GM12878 (cell line): ENCODE measurements around the gene TTLL13. TPM values are rescaled to one million over a fixed set of nuclear protein-coding genes. Genes with fewer than 3 reads are reported as not detected.

Experiments used
- ATAC-seq: fragments of 200-7000 bp; cut with Tn5 transposase; 3 replicates; pipeline ENCODE4 v1.9.1; 2020; ENCODE audit warnings: mild to moderate bottlenecking, moderate library complexity
- BruUV-seq: library from RNA; stranded (reverse); fragments of 400-500 nt; replicated peaks from 2 replicates; lab custom pipeline; 2021; lab: Mats Ljungman, UMichigan
- CTCF ChIA-PET: fragments of 300-600 bp; sonication (Branson Sonifier 250); formaldehyde crosslinking; extraction: SDS; loops from one replicate; lab custom pipeline; 2021; ENCODE audit warnings: inconsistent platforms; lab: Yijun Ruan, JAX
- POLR2A ChIA-PET: fragments of 350-600 bp; formaldehyde crosslinking; extraction: SDS; loops from one replicate; lab custom pipeline; 2021; ENCODE audit warnings: inconsistent platforms; lab: Charles Lee
- RAD21 ChIA-PET: fragments of 300-600 bp; sonication (Branson Sonifier 250); formaldehyde crosslinking; loops from one replicate; lab custom pipeline; 2023; ENCODE audit warnings: antibody characterized with exemption; ENCODE audit not compliant: unreplicated experiment; lab: Charles Lee
- SMC1A ChIA-PET: fragments of 300-600 bp; sonication (Branson Sonifier 250); formaldehyde crosslinking; loops from one replicate; lab custom pipeline; 2023; ENCODE audit not compliant: unreplicated experiment, uncharacterized antibody; lab: Charles Lee
- DNase-seq: peaks from one replicate; pipeline ENCODE4 v3.0.0-alpha.2; 2011; ENCODE audit warnings: low read depth, low spot score
- FAIRE-seq: peaks from 3 replicates; lab custom pipeline; 2011; peaks lifted over from hg19 to GRCh38; lab: Jason Lieb, UNC
- H2AFZ ChIP-seq: 2 replicates; pipeline ENCODE4 v1.6.0; 2011; ENCODE audit warnings: low read depth, low read length, control low read depth; ENCODE audit not compliant: control insufficient read depth
- H3K27ac ChIP-seq: 2 replicates; pipeline ENCODE4 v1.5.1; 2011; ENCODE audit warnings: control low read depth; ENCODE audit not compliant: control insufficient read depth, insufficient read depth
- H3K27me3 ChIP-seq, 2 experiments: replicated peaks in 1 of 2; 2 replicates each; pipeline versions ENCODE4 v1.6.0 to v1.6.1; 2011; ENCODE audit warnings: low read length in 1 of 2; ENCODE audit not compliant: control insufficient read depth in 2 of 2, insufficient read depth in 2 of 2
- H3K36me3 ChIP-seq, 2 experiments: 2 replicates each; pipeline ENCODE4 v1.5.1; 2011; ENCODE audit warnings: low read length in 1 of 2; ENCODE audit not compliant: control insufficient read depth in 2 of 2, insufficient read depth in 2 of 2
- H3K4me1 ChIP-seq: 2 replicates; pipeline ENCODE4 v1.6.1; 2011; ENCODE audit warnings: mild to moderate bottlenecking, low read length, moderate library complexity, mixed read lengths; ENCODE audit not compliant: control insufficient read depth, insufficient read depth
- H3K4me2 ChIP-seq: 2 replicates; pipeline ENCODE4 v1.6.0; 2011; ENCODE audit warnings: control low read depth; ENCODE audit not compliant: control insufficient read depth, insufficient read depth
- H3K4me3 ChIP-seq: fragments of 200-600 bp; sonication (generic); 2 replicates; pipeline ENCODE4 v1.5.1; 2016
- H3K79me2 ChIP-seq: 2 replicates; pipeline ENCODE4 v1.6.0; 2011; ENCODE audit warnings: low read length; ENCODE audit not compliant: control insufficient read depth, insufficient read depth
- H3K9ac ChIP-seq: 2 replicates; pipeline ENCODE4 v1.8.0; 2011; ENCODE audit warnings: low read length, control low read depth, mixed read lengths; ENCODE audit not compliant: control insufficient read depth, insufficient read depth
- H3K9me3 ChIP-seq: replicated peaks from 3 replicates; pipeline ENCODE4 v1.5.1; 2011; ENCODE audit warnings: mild to moderate bottlenecking, low read length; ENCODE audit not compliant: control insufficient read depth, insufficient read depth
- H4K20me1 ChIP-seq: 2 replicates; pipeline ENCODE4 v1.6.0; 2011; ENCODE audit not compliant: control insufficient read depth, insufficient read depth
- ATF7 ChIP-seq: fragments of 450-650 bp; IDR thresholded peaks from 2 replicates; pipeline ENCODE4 v1.6.1; 2016; ENCODE audit warnings: low read depth, mild to moderate bottlenecking
- CHD1 ChIP-seq: IDR thresholded peaks from 2 replicates; pipeline ENCODE4 v1.6.1; 2012; ENCODE audit warnings: low read depth, low read length, improper control_type of control experiment
- FOXK2 ChIP-seq: fragments of 450-650 bp; IDR thresholded peaks from 2 replicates; pipeline ENCODE4 v1.6.1; 2017; ENCODE audit warnings: mild to moderate bottlenecking, moderate library complexity
- HDAC2 ChIP-seq: fragments of 200-600 bp; sonication (generic); IDR thresholded peaks from 2 replicates; pipeline ENCODE4 v1.6.1; 2017
- JUNB ChIP-seq: IDR thresholded peaks from 2 replicates; pipeline ENCODE4 v1.6.1; 2016; ENCODE audit warnings: antibody characterized with exemption, mild to moderate bottlenecking
- KAT2A ChIP-seq: conservative IDR thresholded peaks from 2 replicates; pipeline ENCODE4 v1.6.1; 2011; ENCODE audit warnings: low read depth, low read length; ENCODE audit not compliant: control insufficient read depth
- MEF2A ChIP-seq: IDR thresholded peaks from 2 replicates; pipeline ENCODE4 v1.6.1; 2011; ENCODE audit warnings: low read depth, mild to moderate bottlenecking, low read length, moderate library complexity; ENCODE audit not compliant: insufficient read depth
- MLLT1 ChIP-seq: fragments of 450-650 bp; IDR thresholded peaks from 2 replicates; pipeline ENCODE4 v1.6.1; 2016; ENCODE audit warnings: mild to moderate bottlenecking
- NBN ChIP-seq: fragments of 450-650 bp; IDR thresholded peaks from 2 replicates; pipeline ENCODE4 v1.6.1; 2016
- PKNOX1 ChIP-seq: fragments of 450-650 bp; IDR thresholded peaks from 2 replicates; pipeline ENCODE4 v1.6.1; 2016; ENCODE audit warnings: mild to moderate bottlenecking
- RAD21 ChIP-seq: IDR thresholded peaks from 2 replicates; pipeline ENCODE4 v1.6.1; 2011; ENCODE audit warnings: mild to moderate bottlenecking, low read depth, low read length, moderate library complexity; ENCODE audit not compliant: insufficient read depth
- SREBF1 ChIP-seq: IDR thresholded peaks from 2 replicates; pipeline ENCODE4 v1.6.1; 2012; ENCODE audit warnings: mild to moderate bottlenecking, low read length
- STAT3 ChIP-seq: IDR thresholded peaks from 2 replicates; pipeline ENCODE4 v1.6.1; 2011; ENCODE audit warnings: low read depth, low read length, improper control_type of control experiment
- ZBTB40 ChIP-seq: fragments of 450-650 bp; IDR thresholded peaks from 2 replicates; pipeline ENCODE4 v1.6.1; 2016; ENCODE audit warnings: mild to moderate bottlenecking, moderate library complexity, borderline replicate concordance
- ZNF217 ChIP-seq: fragments of 450-650 bp; IDR thresholded peaks from 2 replicates; pipeline ENCODE4 v1.6.1; 2017; ENCODE audit warnings: antibody characterized with exemption, mild to moderate bottlenecking
- WGBS: methylation state at CpG from one replicate; pipeline ENCODE4 v1.1.6; 2016; ENCODE audit warnings: low lambda C conversion rate; ENCODE audit not compliant: insufficient replicate concordance, insufficient coverage; ENCODE audit errors: missing lambda C conversion rate; 5-methylcytosine and 5-hydroxymethylcytosine counted together
- in situ Hi-C: fragments of 300-500 bp; cut with MboI; formaldehyde crosslinking; loops from 9 replicates; pipeline ENCODE4 v1.14.3; 2018; ENCODE audit warnings: mixed read lengths
- intact Hi-C: fragments of 100-400 bp; cut with micrococcal nuclease; formaldehyde crosslinking; loops from one replicate; pipeline ENCODE4 v1.14.2; 2022; ENCODE audit not compliant: unreplicated experiment
- polyA plus RNA-seq, 11 experiments: library from polyadenylated mRNA; depleted of rRNA in 4 of 11; unstranded in 6 of 11; stranded (reverse) in 5 of 11; fragments of >200 nt; fragmentation: Nextera tagmentation in 4 of 11; fragmentation: Illumina TruSeq in 1 of 11; extraction: Ambion mirVana in 4 of 11; extraction: Trizol in 1 of 11; gene quantifications; 1 replicate in 1 of 11; 2 replicates in 10 of 11; pipeline versions ENCODE4 v1.2.1 to v1.2.3, GENCODE V29; 2011 to 2016; ENCODE audit warnings: inconsistent platforms in 2 of 11, missing spikeins in 2 of 11, low read depth in 1 of 11
- total RNA-seq, 4 experiments: library from RNA; depleted of rRNA in 3 of 4; stranded (reverse); fragments of >200 nt in 3 of 4; fragmentation: Illumina TruSeq in 1 of 4; extraction: Trizol in 1 of 4; gene quantifications; 2 replicates each; pipeline versions ENCODE4 v1.2.1 to v1.2.3, GENCODE V29; 2013 to 2021
- TF ChIP-seq, protein P1 (sequence below): fragments of 150-350 bp; IDR thresholded peaks from 2 replicates; pipeline ENCODE4 v1.6.1; 2016; ENCODE audit warnings: low read depth, low read length

TTLL13 gene
- total and polyA plus RNA-seq, 10 of the 15 experiments (the other 5 are each of a cell fraction or from before 2014, with no cell fraction given) = 0.03 to 0.32 (median 0.13) TPM; not detected in 1

DNA sequence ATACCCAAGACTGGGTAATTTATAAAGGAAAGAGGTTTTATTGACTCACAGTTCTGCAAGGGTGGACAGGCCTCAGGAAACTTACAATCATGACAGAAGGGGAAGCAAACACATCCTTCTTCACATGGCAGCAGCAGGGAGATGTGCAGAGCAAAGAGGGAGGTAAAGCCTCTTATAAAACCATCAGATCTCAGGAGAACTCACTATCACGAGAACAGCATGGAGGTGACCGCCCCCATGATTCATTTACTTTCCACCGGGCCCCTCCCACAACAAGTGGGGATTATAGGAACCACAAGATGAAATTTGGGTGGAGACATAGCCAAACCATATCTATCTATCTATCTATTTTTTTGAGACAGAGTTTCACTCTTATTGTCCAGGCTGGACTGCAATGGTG lies 10.0 kb upstream of the TTLL13 start:
- DNase-seq = no peak
- Histone ChIP-seq H3K9me3 (no peaks in the 10 kb centered on the region), H3K4me3 (no peak overlapping the region), H4K20me1 (no peaks in the 10 kb centered on the region), H3K4me2 (no peak overlapping the region), H3K27me3 (no peaks in the 10 kb centered on the region), H3K79me2 (no peaks in the 10 kb centered on the region; the same call in 1 of the 2 replicates), H2AFZ (no peak overlapping the region), H3K9ac (no peak overlapping the region), H3K27ac (no peak overlapping the region), H3K36me3 (peaks cover 0 to 2% of the 10 kb centered on the region in 2 experiments; a peak in 3 of 4 replicates), H3K4me1 (peaks cover 4% of the 10 kb centered on the region; the same call in 1 of the 2 replicates)
- intact Hi-C loops = no loop called here
- no TSS peak for BruUV-seq
- in situ Hi-C loops = no loop called here
- 83% methylated on average over 3 of the region's 3 CpGs for WGBS
- RAD21 ChIA-PET = no interaction called here
- no peak for FAIRE-seq
- CTCF ChIA-PET = interaction anchor here (0.7 kb wide), 1 partner anchor 9 kb away, joined by 3 read pairs; no protein-coding TSS in a partner anchor
- POLR2A ChIA-PET = interaction anchor here (1.0 kb wide), 1 partner anchor 12 kb away, joined by 3 read pairs; no protein-coding TSS in a partner anchor
- TF ChIP-seq JUNB (no peak), HDAC2 (no peak), ZBTB40 (no peak), KAT2A (no peak), STAT3 (no peak), NBN (no peak), ZNF217 (no peak), RAD21 (no peak), FOXK2 (no peak), SREBF1 (no peak), ATF7 (no peak), CHD1 (no peak), MEF2A (no peak), PKNOX1 (no peak), MLLT1 (no peak)
- TF ChIP-seq, protein P1, sequence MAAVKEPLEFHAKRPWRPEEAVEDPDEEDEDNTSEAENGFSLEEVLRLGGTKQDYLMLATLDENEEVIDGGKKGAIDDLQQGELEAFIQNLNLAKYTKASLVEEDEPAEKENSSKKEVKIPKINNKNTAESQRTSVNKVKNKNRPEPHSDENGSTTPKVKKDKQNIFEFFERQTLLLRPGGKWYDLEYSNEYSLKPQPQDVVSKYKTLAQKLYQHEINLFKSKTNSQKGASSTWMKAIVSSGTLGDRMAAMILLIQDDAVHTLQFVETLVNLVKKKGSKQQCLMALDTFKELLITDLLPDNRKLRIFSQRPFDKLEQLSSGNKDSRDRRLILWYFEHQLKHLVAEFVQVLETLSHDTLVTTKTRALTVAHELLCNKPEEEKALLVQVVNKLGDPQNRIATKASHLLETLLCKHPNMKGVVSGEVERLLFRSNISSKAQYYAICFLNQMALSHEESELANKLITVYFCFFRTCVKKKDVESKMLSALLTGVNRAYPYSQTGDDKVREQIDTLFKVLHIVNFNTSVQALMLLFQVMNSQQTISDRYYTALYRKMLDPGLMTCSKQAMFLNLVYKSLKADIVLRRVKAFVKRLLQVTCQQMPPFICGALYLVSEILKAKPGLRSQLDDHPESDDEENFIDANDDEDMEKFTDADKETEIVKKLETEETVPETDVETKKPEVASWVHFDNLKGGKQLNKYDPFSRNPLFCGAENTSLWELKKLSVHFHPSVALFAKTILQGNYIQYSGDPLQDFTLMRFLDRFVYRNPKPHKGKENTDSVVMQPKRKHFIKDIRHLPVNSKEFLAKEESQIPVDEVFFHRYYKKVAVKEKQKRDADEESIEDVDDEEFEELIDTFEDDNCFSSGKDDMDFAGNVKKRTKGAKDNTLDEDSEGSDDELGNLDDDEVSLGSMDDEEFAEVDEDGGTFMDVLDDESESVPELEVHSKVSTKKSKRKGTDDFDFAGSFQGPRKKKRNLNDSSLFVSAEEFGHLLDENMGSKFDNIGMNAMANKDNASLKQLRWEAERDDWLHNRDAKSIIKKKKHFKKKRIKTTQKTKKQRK = no peak
- SMC1A ChIA-PET = interaction anchor here (1.0 kb wide), 1 partner anchor 9 kb away, joined by 3 read pairs; the partner anchor contains the start of gene TTLL13
- ATAC-seq = no peak
